AG09319 (cell line): ENCODE data around the gene APOA1.

ENCODE experiments used
- DNase-seq: peaks from one replicate; pipeline ENCODE4 v3.0.0-alpha.2; 2010; ENCODE audit warnings: low read depth; ENCODE audit errors: extremely low read depth
- TF ChIP-seq, protein P1 (sequence below): IDR thresholded peaks from 2 replicates; pipeline ENCODE4 v1.5.1; 2011; ENCODE audit warnings: low read depth, mild to moderate bottlenecking, inconsistent platforms, low read length, moderate library complexity

Gene APOA1

DNA sequence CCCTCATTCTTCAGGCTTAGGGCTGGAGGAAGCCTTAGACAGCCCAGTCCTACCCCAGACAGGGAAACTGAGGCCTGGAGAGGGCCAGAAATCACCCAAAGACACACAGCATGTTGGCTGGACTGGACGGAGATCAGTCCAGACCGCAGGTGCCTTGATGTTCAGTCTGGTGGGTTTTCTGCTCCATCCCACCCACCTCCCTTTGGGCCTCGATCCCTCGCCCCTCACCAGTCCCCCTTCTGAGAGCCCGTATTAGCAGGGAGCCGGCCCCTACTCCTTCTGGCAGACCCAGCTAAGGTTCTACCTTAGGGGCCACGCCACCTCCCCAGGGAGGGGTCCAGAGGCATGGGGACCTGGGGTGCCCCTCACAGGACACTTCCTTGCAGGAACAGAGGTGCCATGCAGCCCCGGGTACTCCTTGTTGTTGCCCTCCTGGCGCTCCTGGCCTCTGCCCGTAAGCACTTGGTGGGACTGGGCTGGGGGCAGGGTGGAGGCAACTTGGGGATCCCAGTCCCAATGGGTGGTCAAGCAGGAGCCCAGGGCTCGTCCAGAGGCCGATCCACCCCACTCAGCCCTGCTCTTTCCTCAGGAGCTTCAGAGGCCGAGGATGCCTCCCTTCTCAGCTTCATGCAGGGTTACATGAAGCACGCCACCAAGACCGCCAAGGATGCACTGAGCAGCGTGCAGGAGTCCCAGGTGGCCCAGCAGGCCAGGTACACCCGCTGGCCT lies 7.1 kb downstream of the APOA1 start:
- TF ChIP-seq, protein P1, sequence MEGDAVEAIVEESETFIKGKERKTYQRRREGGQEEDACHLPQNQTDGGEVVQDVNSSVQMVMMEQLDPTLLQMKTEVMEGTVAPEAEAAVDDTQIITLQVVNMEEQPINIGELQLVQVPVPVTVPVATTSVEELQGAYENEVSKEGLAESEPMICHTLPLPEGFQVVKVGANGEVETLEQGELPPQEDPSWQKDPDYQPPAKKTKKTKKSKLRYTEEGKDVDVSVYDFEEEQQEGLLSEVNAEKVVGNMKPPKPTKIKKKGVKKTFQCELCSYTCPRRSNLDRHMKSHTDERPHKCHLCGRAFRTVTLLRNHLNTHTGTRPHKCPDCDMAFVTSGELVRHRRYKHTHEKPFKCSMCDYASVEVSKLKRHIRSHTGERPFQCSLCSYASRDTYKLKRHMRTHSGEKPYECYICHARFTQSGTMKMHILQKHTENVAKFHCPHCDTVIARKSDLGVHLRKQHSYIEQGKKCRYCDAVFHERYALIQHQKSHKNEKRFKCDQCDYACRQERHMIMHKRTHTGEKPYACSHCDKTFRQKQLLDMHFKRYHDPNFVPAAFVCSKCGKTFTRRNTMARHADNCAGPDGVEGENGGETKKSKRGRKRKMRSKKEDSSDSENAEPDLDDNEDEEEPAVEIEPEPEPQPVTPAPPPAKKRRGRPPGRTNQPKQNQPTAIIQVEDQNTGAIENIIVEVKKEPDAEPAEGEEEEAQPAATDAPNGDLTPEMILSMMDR = no peak

DNA sequence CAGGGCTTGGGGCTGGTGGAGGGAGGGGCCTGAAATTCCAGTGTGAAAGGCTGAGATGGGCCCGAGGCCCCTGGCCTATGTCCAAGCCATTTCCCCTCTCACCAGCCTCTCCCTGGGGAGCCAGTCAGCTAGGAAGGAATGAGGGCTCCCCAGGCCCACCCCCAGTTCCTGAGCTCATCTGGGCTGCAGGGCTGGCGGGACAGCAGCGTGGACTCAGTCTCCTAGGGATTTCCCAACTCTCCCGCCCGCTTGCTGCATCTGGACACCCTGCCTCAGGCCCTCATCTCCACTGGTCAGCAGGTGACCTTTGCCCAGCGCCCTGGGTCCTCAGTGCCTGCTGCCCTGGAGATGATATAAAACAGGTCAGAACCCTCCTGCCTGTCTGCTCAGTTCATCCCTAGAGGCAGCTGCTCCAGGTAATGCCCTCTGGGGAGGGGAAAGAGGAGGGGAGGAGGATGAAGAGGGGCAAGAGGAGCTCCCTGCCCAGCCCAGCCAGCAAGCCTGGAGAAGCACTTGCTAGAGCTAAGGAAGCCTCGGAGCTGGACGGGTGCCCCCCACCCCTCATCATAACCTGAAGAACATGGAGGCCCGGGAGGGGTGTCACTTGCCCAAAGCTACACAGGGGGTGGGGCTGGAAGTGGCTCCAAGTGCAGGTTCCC lies 7.8 kb downstream of the APOA1 start, which contains the start of gene APOC3:
Gene APOC3, plus strand, starts transcription at position 383 of the 659 bp plus-strand sequence. CDS start 676 bp downstream, outside the sequence.
- TF ChIP-seq, protein P1 = no peak
- DNase-seq = no peak

More for the DNA sequence above, 7.1 kb downstream of the APOA1 start:
- no peak for DNase-seq

DNA sequence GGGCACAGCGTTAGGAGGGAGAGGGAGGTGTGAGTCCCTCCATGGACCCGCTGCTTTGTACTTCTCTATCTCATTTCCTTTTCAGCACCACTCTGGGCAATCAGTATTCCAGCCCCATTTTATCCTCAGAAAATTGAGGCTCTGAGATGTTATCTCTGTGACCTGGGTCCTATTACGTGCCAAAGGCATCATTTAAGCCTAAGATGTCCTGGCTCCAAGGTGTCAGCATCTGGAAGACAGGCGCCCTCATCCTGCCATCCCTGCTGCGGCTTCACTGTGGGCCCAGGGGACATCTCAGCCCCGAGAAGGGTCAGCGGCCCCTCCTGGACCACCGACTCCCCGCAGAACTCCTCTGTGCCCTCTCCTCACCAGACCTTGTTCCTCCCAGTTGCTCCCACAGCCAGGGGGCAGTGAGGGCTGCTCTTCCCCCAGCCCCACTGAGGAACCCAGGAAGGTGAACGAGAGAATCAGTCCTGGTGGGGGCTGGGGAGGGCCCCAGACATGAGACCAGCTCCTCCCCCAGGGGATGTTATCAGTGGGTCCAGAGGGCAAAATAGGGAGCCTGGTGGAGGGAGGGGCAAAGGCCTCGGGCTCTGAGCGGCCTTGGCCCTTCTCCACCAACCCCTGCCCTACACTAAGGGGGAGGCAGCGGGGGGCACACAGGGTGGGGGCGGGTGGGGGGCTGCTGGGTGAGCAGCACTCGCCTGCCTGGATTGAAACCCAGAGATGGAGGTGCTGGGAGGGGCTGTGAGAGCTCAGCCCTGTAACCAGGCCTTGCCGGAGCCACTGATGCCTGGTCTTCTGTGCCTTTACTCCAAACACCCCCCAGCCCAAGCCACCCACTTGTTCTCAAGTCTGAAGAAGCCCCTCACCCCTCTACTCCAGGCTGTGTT lies 8.5 kb downstream of the APOA1 start:
- TF ChIP-seq, protein P1 = no peak
- DNase-seq = no peak

DNA sequence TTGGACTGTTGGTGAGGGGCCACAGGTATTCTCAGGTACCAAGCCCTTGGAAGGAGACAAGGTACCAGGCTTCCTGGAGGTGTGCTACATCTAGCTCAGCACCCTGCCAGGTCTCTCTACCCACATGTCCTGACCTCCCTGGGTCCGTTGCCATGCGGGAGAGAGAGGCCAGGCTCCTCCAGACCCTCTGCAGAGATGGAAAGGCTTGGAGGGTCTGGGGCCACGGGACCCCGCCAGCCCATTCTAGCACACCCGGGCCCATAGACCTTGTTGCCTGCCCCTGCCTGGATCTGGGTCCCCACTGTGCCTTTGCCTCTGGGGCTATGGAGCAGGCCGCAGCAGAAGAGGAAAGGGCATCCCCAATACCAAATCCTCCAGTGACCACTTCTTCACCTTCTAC lies 10.0 kb downstream of the APOA1 start:
- TF ChIP-seq, protein P1 = no peak

DNA sequence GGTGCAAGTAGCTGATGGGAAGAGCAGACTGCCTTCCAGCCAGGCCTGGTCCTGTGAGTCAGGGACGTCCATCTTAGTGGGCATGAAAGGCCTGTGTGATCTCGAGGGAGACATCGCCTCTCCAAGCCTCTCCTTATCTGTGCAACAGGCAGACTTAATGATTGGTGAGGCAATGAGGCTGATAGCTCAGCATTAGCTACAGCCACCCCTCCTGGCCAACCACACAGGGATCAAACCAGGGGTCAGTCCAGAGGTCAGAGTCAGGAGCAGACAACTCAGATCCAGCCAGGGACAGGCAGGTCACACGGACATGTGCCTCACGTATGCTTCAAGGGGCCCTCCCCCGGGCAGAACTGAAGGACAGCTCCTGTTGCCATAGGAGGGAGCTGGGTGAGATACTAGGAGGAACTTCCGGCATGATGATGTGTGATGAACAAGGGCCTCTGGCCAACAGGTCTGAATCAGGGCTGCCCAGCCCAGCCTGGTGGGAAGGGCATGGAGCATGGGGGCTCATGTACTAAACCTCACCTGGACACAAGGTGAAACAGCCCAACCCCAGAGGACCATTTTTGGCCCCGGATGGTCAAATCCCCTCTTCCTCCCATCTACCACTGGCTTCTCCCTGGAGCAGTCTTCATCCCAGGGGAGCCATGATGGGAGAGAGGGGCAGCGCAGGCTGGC lies 10.5 kb downstream of the APOA1 start:
- TF ChIP-seq, protein P1 = no peak
- no peak for DNase-seq

More for the DNA sequence above, 10.0 kb downstream of the APOA1 start:
- DNase-seq = no peak

DNA sequence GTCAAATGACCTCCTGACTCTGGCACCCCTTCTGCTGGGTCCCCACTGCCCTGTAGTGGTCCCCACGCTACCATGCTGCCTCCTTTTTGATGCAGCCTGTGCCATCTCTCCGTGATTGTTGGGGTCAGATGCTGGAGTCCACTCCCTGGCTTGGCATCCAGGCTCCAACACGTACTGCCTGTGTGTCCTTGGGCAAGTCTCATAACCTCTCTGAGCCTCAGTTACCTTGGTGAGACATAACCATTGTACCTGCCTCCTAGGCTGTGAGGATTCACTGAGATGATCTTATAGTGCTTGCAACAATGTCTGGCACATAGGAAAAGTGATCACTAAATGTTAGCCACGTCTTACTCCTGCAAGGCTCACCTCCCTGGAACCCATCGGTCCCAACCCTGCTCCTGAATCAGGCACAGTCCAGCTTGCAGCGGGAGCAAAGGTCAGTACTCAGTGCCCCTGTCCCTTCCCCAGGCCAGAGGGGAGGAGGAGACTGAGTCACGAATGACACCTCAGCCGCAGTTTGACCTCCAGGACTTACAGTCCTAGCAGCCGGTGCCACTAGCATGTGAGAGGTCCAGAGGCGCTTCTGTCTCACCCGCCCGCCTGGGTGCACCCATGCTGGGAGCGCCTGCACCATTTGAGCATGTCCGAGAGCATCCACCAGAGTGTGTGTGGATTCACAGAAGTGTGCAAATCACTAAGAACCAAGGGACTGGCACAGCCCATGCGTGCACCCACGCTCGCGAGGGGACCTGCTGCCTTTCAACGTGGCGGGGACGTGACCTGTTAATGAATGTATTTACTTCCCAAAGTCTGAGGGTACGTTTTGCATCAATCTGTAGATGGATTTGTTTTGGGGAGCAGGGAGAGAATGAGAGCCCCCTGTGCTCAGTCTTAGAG lies 11.3 kb downstream of the APOA1 start:
- TF ChIP-seq, protein P1 = no peak
- DNase-seq = no peak
